HEK293 (cell line): ENCODE data around the gene PRR19.

Experiments
- GLI2 ChIP-seq: fragments of 450-650 bp; formaldehyde crosslinking; IDR thresholded peaks from 2 replicates; pipeline ENCODE4; 2017; ENCODE audit warnings: missing biosample characterization, missing genetic modification characterization, low read depth, borderline replicate concordance
- KLF10 ChIP-seq: fragments of 450-650 bp; IDR thresholded peaks from 2 replicates; pipeline ENCODE4 v1.5.1; 2018; ENCODE audit warnings: missing biosample characterization, mild to moderate bottlenecking, missing genetic modification characterization
- KLF16 ChIP-seq: fragments of 450-650 bp; formaldehyde crosslinking; IDR thresholded peaks from 2 replicates; pipeline ENCODE4 v1.5.1; 2017; ENCODE audit warnings: missing biosample characterization, missing genetic modification characterization
- MYNN ChIP-seq: fragments of 450-650 bp; formaldehyde crosslinking; IDR thresholded peaks from 2 replicates; pipeline ENCODE4 v1.5.1; 2016; ENCODE audit warnings: missing biosample characterization, missing genetic modification characterization, borderline replicate concordance
- OVOL3 ChIP-seq: fragments of 450-650 bp; formaldehyde crosslinking; IDR thresholded peaks from 2 replicates; pipeline ENCODE4 v1.5.1; 2016; ENCODE audit warnings: missing biosample characterization, missing genetic modification characterization
- SCRT2 ChIP-seq: fragments of 450-650 bp; formaldehyde crosslinking; IDR thresholded peaks from 2 replicates; pipeline ENCODE4 v1.5.1; 2016; ENCODE audit warnings: missing biosample characterization, missing genetic modification characterization
- SETDB1 ChIP-seq: IDR thresholded peaks from one replicate; pipeline ENCODE4 v1.6.1; 2017; ENCODE audit warnings: mild to moderate bottlenecking, low read length, moderate library complexity, mixed read lengths; ENCODE audit not compliant: insufficient read length
- SP2 ChIP-seq: fragments of 450-650 bp; formaldehyde crosslinking; IDR thresholded peaks from 2 replicates; pipeline ENCODE4 v1.5.1; 2016; ENCODE audit warnings: missing biosample characterization, missing genetic modification characterization
- SP7 ChIP-seq: fragments of 450-650 bp; formaldehyde crosslinking; IDR thresholded peaks from 2 replicates; pipeline ENCODE4 v1.5.1; 2016; ENCODE audit warnings: missing biosample characterization, missing genetic modification characterization
- ZBTB17 ChIP-seq: fragments of 450-650 bp; formaldehyde crosslinking; IDR thresholded peaks from 2 replicates; pipeline ENCODE4 v1.5.1; 2016; ENCODE audit warnings: missing biosample characterization, missing genetic modification characterization
- ZBTB21 ChIP-seq: fragments of 450-650 bp; formaldehyde crosslinking; IDR thresholded peaks from 2 replicates; pipeline ENCODE4 v1.5.1; 2017; ENCODE audit warnings: missing biosample characterization, missing genetic modification characterization
- ZNF112 ChIP-seq: fragments of 450-650 bp; formaldehyde crosslinking; IDR thresholded peaks from 2 replicates; pipeline ENCODE4 v1.5.0; 2017; ENCODE audit warnings: missing biosample characterization, missing genetic modification characterization
- ZNF19 ChIP-seq: fragments of 450-650 bp; formaldehyde crosslinking; IDR thresholded peaks from 2 replicates; pipeline ENCODE4; 2016; ENCODE audit warnings: missing biosample characterization, missing genetic modification characterization, low read depth
- ZNF202 ChIP-seq: fragments of 450-650 bp; formaldehyde crosslinking; IDR thresholded peaks from 2 replicates; pipeline ENCODE4 v1.5.1; 2016; ENCODE audit warnings: missing biosample characterization, missing genetic modification characterization, borderline replicate concordance
- ZNF239 ChIP-seq: fragments of 450-650 bp; formaldehyde crosslinking; IDR thresholded peaks from 2 replicates; pipeline ENCODE4 v1.5.1; 2016; ENCODE audit warnings: missing biosample characterization, missing genetic modification characterization
- ZNF311 ChIP-seq: fragments of 450-650 bp; formaldehyde crosslinking; IDR thresholded peaks from 2 replicates; pipeline ENCODE4 v1.5.1; 2017; ENCODE audit warnings: missing biosample characterization, missing genetic modification characterization, borderline replicate concordance
- ZNF324 ChIP-seq: fragments of 450-650 bp; formaldehyde crosslinking; IDR thresholded peaks from 2 replicates; pipeline ENCODE4 v1.5.1; 2016; ENCODE audit warnings: missing biosample characterization, missing genetic modification characterization
- ZNF335 ChIP-seq: fragments of 450-650 bp; formaldehyde crosslinking; conservative IDR thresholded peaks from 2 replicates; pipeline ENCODE4 v1.5.1; 2016; ENCODE audit warnings: missing biosample characterization, missing genetic modification characterization
- ZNF341 ChIP-seq: fragments of 450-650 bp; formaldehyde crosslinking; IDR thresholded peaks from 2 replicates; pipeline ENCODE4; 2016; ENCODE audit warnings: low read depth, missing biosample characterization, missing genetic modification characterization
- ZNF391 ChIP-seq: fragments of 450-650 bp; formaldehyde crosslinking; IDR thresholded peaks from 2 replicates; pipeline ENCODE4 v1.5.1; 2016; ENCODE audit warnings: low read depth, missing biosample characterization, missing genetic modification characterization, borderline replicate concordance
- ZNF398 ChIP-seq: fragments of 450-650 bp; formaldehyde crosslinking; IDR thresholded peaks from 2 replicates; pipeline ENCODE4 v1.5.1; 2017; ENCODE audit warnings: missing biosample characterization, missing genetic modification characterization
- ZNF423 ChIP-seq: fragments of 450-650 bp; formaldehyde crosslinking; IDR thresholded peaks from 2 replicates; pipeline ENCODE4 v1.5.1; 2016; ENCODE audit warnings: missing biosample characterization, missing genetic modification characterization
- ZNF473 ChIP-seq: fragments of 450-650 bp; formaldehyde crosslinking; IDR thresholded peaks from 2 replicates; pipeline ENCODE4 v1.5.1; 2017; ENCODE audit warnings: missing biosample characterization, missing genetic modification characterization
- ZNF555 ChIP-seq: fragments of 450-650 bp; formaldehyde crosslinking; conservative IDR thresholded peaks from 2 replicates; pipeline ENCODE4 v1.5.1; 2017; ENCODE audit warnings: missing biosample characterization, mild to moderate bottlenecking, missing genetic modification characterization, inconsistent platforms
- ZNF596 ChIP-seq: fragments of 450-650 bp; IDR thresholded peaks from 2 replicates; pipeline ENCODE4 v1.5.0; 2018; ENCODE audit warnings: missing biosample characterization, mild to moderate bottlenecking, missing genetic modification characterization, moderate library complexity
- ZNF624 ChIP-seq: fragments of 450-650 bp; formaldehyde crosslinking; IDR thresholded peaks from 2 replicates; pipeline ENCODE4 v1.5.1; 2017; ENCODE audit warnings: missing biosample characterization, missing genetic modification characterization
- ZNF785 ChIP-seq: fragments of 450-650 bp; formaldehyde crosslinking; IDR thresholded peaks from 2 replicates; pipeline ENCODE4 v1.5.1; 2016; ENCODE audit warnings: missing biosample characterization, missing genetic modification characterization
- ZNF830 ChIP-seq: fragments of 450-650 bp; IDR thresholded peaks from 2 replicates; pipeline ENCODE4 v1.5.0; 2018; ENCODE audit warnings: missing biosample characterization, missing genetic modification characterization, low read depth, mild to moderate bottlenecking, moderate library complexity
- ZSCAN30 ChIP-seq: fragments of 450-650 bp; IDR thresholded peaks from 2 replicates; pipeline ENCODE4 v1.5.1; 2018; ENCODE audit warnings: missing biosample characterization, mild to moderate bottlenecking, missing genetic modification characterization, moderate library complexity
- TF ChIP-seq, protein P1 (sequence below): fragments of 450-650 bp; formaldehyde crosslinking; IDR thresholded peaks from 2 replicates; pipeline ENCODE4 v1.5.1; 2017; ENCODE audit warnings: missing biosample characterization, missing genetic modification characterization
- TF ChIP-seq, protein P2 (sequence below): fragments of 450-650 bp; formaldehyde crosslinking; IDR thresholded peaks from 2 replicates; pipeline ENCODE4 v1.5.1; 2016; ENCODE audit warnings: missing biosample characterization, missing genetic modification characterization
- TF ChIP-seq, protein P3 (sequence below): fragments of 450-650 bp; formaldehyde crosslinking; IDR thresholded peaks from 2 replicates; pipeline ENCODE4 v1.5.1; 2017; ENCODE audit warnings: missing biosample characterization, mild to moderate bottlenecking, missing genetic modification characterization, moderate library complexity
- TF ChIP-seq, protein P4 (sequence below): fragments of 450-650 bp; formaldehyde crosslinking; optimal IDR thresholded peaks from 2 replicates; pipeline ENCODE3; 2016; ENCODE audit warnings: missing biosample characterization, mild to moderate bottlenecking, missing genetic modification characterization

The PRR19 gene

DNA sequence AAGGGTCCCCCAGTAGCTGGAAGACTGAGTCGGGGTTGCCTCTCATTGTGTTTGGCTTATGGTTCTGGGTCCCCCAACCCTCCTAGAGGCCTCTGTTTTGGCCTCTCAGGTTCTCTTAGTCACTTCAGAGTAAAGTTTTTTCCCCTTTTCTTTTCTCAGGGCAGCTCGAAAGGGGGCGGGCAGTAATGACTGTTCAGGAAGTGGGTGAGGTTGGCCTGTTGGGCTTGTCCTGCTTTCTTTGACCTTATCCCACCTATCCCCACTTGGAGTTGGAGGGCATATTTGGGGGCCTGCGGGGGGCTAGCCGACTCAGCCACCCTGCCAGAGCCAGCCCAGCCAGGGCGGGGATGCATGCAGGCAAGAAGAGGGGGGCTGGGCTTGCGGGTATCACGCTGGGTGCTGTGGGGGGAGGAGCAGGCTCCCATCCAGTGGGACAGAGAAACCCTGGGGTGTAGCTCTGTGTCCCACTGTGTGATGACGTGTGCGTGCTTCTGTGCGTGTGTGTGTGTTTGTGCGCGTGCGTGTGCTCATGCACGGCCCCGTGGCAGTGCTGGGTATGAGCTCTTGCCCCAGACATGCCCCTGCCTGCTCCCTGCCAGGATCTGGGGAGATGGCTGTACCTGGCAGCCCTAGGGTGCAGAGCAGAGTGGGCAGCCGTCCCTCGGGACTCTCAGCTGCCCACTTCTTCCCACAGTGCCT, 31.4 kb upstream of the PRR19 start (continued):
- TF ChIP-seq MYNN (tag by site-specific recombination): no peak
- TF ChIP-seq ZNF391 (tag by site-specific recombination): no peak
- TF ChIP-seq ZNF596 (tag by site-specific recombination): no peak
- no peak for TF ChIP-seq SCRT2 (tag by site-specific recombination)
- no peak for TF ChIP-seq ZBTB21 (tag by site-specific recombination)
- no peak for TF ChIP-seq GLI2 (tag by site-specific recombination)
- TF ChIP-seq, protein P1, sequence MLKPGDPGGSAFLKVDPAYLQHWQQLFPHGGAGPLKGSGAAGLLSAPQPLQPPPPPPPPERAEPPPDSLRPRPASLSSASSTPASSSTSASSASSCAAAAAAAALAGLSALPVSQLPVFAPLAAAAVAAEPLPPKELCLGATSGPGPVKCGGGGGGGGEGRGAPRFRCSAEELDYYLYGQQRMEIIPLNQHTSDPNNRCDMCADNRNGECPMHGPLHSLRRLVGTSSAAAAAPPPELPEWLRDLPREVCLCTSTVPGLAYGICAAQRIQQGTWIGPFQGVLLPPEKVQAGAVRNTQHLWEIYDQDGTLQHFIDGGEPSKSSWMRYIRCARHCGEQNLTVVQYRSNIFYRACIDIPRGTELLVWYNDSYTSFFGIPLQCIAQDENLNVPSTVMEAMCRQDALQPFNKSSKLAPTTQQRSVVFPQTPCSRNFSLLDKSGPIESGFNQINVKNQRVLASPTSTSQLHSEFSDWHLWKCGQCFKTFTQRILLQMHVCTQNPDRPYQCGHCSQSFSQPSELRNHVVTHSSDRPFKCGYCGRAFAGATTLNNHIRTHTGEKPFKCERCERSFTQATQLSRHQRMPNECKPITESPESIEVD (tag by site-specific recombination): no peak
- TF ChIP-seq, protein P2, sequence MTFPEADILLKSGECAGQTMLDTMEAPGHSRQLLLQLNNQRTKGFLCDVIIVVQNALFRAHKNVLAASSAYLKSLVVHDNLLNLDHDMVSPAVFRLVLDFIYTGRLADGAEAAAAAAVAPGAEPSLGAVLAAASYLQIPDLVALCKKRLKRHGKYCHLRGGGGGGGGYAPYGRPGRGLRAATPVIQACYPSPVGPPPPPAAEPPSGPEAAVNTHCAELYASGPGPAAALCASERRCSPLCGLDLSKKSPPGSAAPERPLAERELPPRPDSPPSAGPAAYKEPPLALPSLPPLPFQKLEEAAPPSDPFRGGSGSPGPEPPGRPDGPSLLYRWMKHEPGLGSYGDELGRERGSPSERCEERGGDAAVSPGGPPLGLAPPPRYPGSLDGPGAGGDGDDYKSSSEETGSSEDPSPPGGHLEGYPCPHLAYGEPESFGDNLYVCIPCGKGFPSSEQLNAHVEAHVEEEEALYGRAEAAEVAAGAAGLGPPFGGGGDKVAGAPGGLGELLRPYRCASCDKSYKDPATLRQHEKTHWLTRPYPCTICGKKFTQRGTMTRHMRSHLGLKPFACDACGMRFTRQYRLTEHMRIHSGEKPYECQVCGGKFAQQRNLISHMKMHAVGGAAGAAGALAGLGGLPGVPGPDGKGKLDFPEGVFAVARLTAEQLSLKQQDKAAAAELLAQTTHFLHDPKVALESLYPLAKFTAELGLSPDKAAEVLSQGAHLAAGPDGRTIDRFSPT: 0 out of 2 replicates have a peak, but pooled peaks have one; percentile 42
- no peak for TF ChIP-seq ZNF112
- TF ChIP-seq KLF16 (tag by site-specific recombination): no peak
- TF ChIP-seq ZNF785: no peak
- no peak for TF ChIP-seq ZNF341 (tag by site-specific recombination)
- TF ChIP-seq ZNF830: no peak
- peak; percentile 42 for TF ChIP-seq SP2
- TF ChIP-seq KLF10: no peak
- TF ChIP-seq, protein P3, sequence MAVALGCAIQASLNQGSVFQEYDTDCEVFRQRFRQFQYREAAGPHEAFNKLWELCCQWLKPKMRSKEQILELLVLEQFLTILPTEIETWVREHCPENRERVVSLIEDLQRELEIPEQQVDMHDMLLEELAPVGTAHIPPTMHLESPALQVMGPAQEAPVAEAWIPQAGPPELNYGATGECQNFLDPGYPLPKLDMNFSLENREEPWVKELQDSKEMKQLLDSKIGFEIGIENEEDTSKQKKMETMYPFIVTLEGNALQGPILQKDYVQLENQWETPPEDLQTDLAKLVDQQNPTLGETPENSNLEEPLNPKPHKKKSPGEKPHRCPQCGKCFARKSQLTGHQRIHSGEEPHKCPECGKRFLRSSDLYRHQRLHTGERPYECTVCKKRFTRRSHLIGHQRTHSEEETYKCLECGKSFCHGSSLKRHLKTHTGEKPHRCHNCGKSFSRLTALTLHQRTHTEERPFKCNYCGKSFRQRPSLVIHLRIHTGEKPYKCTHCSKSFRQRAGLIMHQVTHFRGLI: peak; percentile 96
- TF ChIP-seq ZNF202 (tag by site-specific recombination): no peak
- no peak for TF ChIP-seq OVOL3 (tag by site-specific recombination)
- TF ChIP-seq ZNF555 (tag by site-specific recombination): no peak
- TF ChIP-seq ZNF423 (tag by site-specific recombination): peak; percentile 98
- TF ChIP-seq SETDB1: no peak
- TF ChIP-seq SP7: no peak; the same call in 1 of the 2 replicates
- TF ChIP-seq ZNF398 (tag by site-specific recombination): peak; percentile 53; the same call in 1 of the 2 replicates
- TF ChIP-seq ZNF335: no peak; the same call in 1 of the 2 replicates
- TF ChIP-seq, protein P4, sequence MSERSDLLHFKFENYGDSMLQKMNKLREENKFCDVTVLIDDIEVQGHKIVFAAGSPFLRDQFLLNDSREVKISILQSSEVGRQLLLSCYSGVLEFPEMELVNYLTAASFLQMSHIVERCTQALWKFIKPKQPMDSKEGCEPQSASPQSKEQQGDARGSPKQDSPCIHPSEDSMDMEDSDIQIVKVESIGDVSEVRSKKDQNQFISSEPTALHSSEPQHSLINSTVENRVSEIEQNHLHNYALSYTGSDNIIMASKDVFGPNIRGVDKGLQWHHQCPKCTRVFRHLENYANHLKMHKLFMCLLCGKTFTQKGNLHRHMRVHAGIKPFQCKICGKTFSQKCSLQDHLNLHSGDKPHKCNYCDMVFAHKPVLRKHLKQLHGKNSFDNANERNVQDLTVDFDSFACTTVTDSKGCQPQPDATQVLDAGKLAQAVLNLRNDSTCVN (tag by site-specific recombination): peak; percentile 69
- TF ChIP-seq ZNF239 (tag by site-specific recombination): no peak
- TF ChIP-seq ZNF19: no peak
- TF ChIP-seq ZNF324 (tag by site-specific recombination): no peak
- no peak for TF ChIP-seq ZNF473
- no peak for TF ChIP-seq ZNF624 (tag by site-specific recombination)
- TF ChIP-seq ZBTB17 (tag by site-specific recombination): no peak
- no peak for TF ChIP-seq ZSCAN30 (tag by site-specific recombination)
- no peak for TF ChIP-seq ZNF311 (tag by site-specific recombination)
